GM19193 (cell line): ENCODE measurements around the gene CLCN1.

Experiments
- POLR2A ChIP-seq: IDR thresholded peaks from 4 replicates; pipeline ENCODE4 v1.6.1; 2011; ENCODE audit not compliant: insufficient read depth, insufficient read length; ENCODE audit errors: extremely low read depth

The CLCN1 gene

DNA sequence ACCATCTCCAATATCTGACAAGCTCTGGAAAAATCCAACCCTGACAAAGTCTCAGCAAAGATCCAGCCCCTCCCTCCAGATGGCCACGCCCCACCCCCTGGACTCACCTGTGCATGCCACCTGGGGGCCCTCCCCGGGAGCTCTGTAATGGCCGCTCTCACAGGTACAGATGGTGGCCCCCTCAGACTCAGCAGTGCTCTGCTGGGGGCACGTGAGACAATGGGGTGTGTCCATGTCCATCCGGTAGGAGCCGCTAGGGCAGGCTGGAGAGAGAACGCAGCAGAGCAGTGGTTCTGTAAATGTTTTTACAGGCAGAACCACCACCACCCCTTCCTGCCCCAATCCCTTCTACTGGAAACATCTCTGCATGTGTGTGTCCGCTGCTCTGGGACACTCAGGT lies 83.2 kb downstream of the CLCN1 start:
- no peak for TF ChIP-seq POLR2A

DNA sequence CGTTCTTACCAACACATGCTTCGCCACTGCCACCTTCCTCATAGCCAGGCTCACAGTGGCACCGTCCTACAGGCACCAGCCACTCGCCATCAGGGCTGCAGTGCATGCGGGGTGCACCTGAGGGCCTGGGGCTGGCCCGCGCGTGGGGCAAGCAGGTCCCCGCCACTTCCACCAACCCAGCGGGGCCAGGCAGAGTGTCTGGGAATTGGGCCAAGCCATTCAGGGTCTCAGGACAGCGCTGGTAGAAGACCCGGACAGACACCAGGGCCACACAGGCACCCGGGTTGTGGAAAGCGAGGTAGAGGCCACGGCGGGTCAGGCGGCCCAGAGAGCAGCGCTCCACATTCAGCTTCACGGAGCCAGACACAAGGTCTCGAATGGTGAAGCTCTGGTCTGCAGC lies 83.7 kb downstream of the CLCN1 start:
- no peak for TF ChIP-seq POLR2A

DNA sequence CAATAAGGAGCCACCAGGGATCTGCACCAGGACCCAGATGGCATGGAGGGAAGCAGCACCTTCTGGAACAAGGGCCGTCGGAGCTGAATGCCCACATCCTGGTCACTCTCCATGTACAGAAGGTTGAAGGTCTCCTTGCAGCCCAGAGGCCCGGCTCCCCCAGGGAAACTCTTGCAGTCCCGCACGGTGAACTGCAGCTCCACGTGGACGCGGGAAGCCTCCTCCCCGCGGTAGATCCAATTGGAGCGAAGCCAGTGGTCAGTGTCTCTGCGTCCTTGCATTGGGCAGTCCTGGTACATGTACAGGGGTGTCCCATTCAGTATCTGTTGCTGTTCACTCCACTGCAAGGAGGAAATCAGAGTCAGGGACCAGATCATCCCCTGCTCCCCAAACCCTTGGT lies 85.4 kb downstream of the CLCN1 start:
- TF ChIP-seq POLR2A = no peak
